CD4-positive, alpha-beta memory T cell (primary cell): Measurements from ENCODE around the gene ANKRD13D. TPM values are rescaled to one million over a fixed set of nuclear protein-coding genes. Genes with fewer than 3 reads are reported as not detected.

Source experiments
- CTCF ChIA-PET: fragments of 350-600 bp; sonication (Branson Sonifier 250); formaldehyde crosslinking; loops from one replicate; lab custom pipeline; 2021; ENCODE audit warnings: inconsistent platforms; ENCODE audit not compliant: partially characterized antibody; lab: Charles Lee
- POLR2A ChIA-PET: fragments of 350-600 bp; sonication (Branson Sonifier 250); formaldehyde crosslinking; loops from one replicate; lab custom pipeline; 2021; ENCODE audit not compliant: partially characterized antibody; lab: Charles Lee
- DNase-seq, 5 donors: peaks; one replicate each; pipeline versions ENCODE4 v3.0.0 to v3.0.0-alpha.2; 2020 to 2022; ENCODE audit warnings: mixed read lengths in 1 of 5
- H3K27ac ChIP-seq: one replicate; pipeline ENCODE4 v1.7.0; 2013; ENCODE audit warnings: low read depth, low read length
- H3K27me3 ChIP-seq: 2 replicates; pipeline ENCODE4 v1.7.0; 2013; ENCODE audit warnings: mild to moderate bottlenecking, low read length, moderate library complexity; ENCODE audit not compliant: insufficient read depth
- H3K36me3 ChIP-seq: 2 replicates; pipeline ENCODE4 v1.7.0; 2013; ENCODE audit warnings: mild to moderate bottlenecking, low read length, moderate library complexity; ENCODE audit not compliant: insufficient read depth
- H3K4me1 ChIP-seq: 2 replicates; pipeline ENCODE4 v1.7.0; 2013; ENCODE audit warnings: mild to moderate bottlenecking, low read length, moderate library complexity; ENCODE audit not compliant: insufficient read depth
- H3K4me3 ChIP-seq, 2 donors: one replicate each; pipeline ENCODE4 v1.7.0; 2013; ENCODE audit warnings: low read length in 2 of 2, mild to moderate bottlenecking in 1 of 2
- H3K9me3 ChIP-seq, 2 donors: one replicate each; pipeline ENCODE4 v1.7.0; 2013; ENCODE audit warnings: low read length in 2 of 2, control low read depth in 1 of 2; ENCODE audit not compliant: control insufficient read depth in 1 of 2
- H3K27ac Mint-ChIP-seq, 7 donors: one replicate each; pipeline ENCODE4 v1.8.0; 2020 to 2021; ENCODE audit warnings: mixed read lengths in 7 of 7, mild to moderate bottlenecking in 6 of 7, inconsistent platforms in 3 of 7, moderate library complexity in 3 of 7
- H3K27me3 Mint-ChIP-seq, 2 donors: one replicate each; pipeline ENCODE4 v1.8.0; 2020 to 2021; ENCODE audit warnings: mixed read lengths in 2 of 2
- H3K36me3 Mint-ChIP-seq, 2 donors: one replicate each; pipeline ENCODE4 v1.8.0; 2020 to 2021; ENCODE audit warnings: mixed read lengths in 2 of 2, inconsistent platforms in 1 of 2, mild to moderate bottlenecking in 1 of 2
- H3K4me1 Mint-ChIP-seq, 4 donors: one replicate each; pipeline ENCODE4 v1.8.0; 2020 to 2021; ENCODE audit warnings: mixed read lengths in 4 of 4, mild to moderate bottlenecking in 1 of 4
- H3K4me3 Mint-ChIP-seq, 8 donors: one replicate each; pipeline ENCODE4 v1.8.0; 2020 to 2021; ENCODE audit warnings: mixed read lengths in 8 of 8, mild to moderate bottlenecking in 7 of 8, moderate library complexity in 6 of 8, inconsistent platforms in 3 of 8
- H3K9me3 Mint-ChIP-seq, 8 donors: one replicate each; pipeline ENCODE4 v1.8.0; 2020 to 2021; ENCODE audit warnings: mixed read lengths in 8 of 8, mild to moderate bottlenecking in 5 of 8, inconsistent platforms in 3 of 8, moderate library complexity in 1 of 8
- intact Hi-C: fragments of 100-400 bp; cut with micrococcal nuclease; formaldehyde crosslinking; loops from one replicate; pipeline ENCODE4 v1.15.1; 2023
- polyA plus RNA-seq, 2 donors: library from polyadenylated mRNA; unstranded; fragments of 300-500 nt; fragmentation: Illumina TruSeq; gene quantifications; one replicate each; pipeline ENCODE4 v1.2.3, GENCODE V29; 2021
- total RNA-seq, 2 experiments: library from RNA; stranded (reverse); gene quantifications; one replicate each; pipeline ENCODE4 v1.2.3, GENCODE V29; 2021

The ANKRD13D gene
- total and polyA plus RNA-seq, 4 experiments from 2014 or later: 12.0 to 247 (median 138) TPM

DNA sequence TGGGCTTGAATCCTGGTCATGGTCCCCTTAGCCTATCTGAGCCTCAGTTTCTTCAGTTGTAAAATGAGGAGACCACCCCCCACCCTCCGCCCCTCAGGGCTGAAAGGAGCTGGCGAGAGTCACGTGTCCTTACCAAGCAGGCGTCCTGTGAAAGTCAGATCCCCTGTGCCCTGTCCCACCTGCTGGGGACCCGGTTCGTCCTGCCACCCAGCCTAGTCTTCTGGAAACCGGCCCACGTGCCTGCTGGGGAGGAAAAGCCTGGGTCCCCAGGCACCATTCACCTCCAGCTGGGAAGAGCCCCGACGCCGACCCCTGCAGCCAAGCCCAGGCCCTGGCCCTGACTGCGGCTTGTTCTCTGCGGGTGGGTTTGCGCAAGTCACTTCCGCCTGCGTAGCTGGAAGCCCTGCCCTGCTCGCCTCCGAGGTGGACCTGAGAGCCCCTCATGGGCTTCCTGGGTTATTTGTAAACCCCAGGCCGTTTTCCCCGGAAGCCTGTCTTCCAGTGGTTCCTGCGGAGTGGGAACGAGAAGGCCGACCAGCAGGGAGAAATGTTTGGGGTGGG lies 13.5 kb downstream of the ANKRD13D start:
- peaks cover 9 to 33% (median 17%) of the 10 kb centered on the region in 4 donors for H3K4me1 Mint-ChIP-seq
- peaks cover 24% of the 10 kb centered on the region for H3K4me1 ChIP-seq
- H3K27ac ChIP-seq: peak overlapping the region; percentile 68
- peaks cover 34% of the 10 kb centered on the region for H3K36me3 ChIP-seq
- intact Hi-C loops: loop anchor here (2.0 kb wide), 2 partner anchors 14 kb away; partner anchors contain the start of gene ANKRD13D
- H3K36me3 Mint-ChIP-seq: peaks cover 6 to 24% of the 10 kb centered on the region in 2 donors
- H3K4me3 Mint-ChIP-seq: peak overlapping the region in 7 of 8 donors; percentile 40 to 74 (median 62)
- H3K9me3 ChIP-seq: no peaks in the 10 kb centered on the region
- no peak for DNase-seq
- peaks cover 0 to 1% (median 0%) of the 10 kb centered on the region in 8 donors for H3K9me3 Mint-ChIP-seq
- peak overlapping the region in 6 of 7 donors; percentile 47 to 72 (median 64) for H3K27ac Mint-ChIP-seq
- H3K27me3 ChIP-seq: no peaks in the 10 kb centered on the region
- ChIA-PET CTCF (interaction anchor here (0.7 to 3.6 kb wide), 10 partner anchors 9 to 49 kb away, joined by 3 to 9 read pairs (median 5); partner anchors contain the start of gene ANKRD13D), POLR2A (interaction anchor here (0.6 to 14.6 kb wide), 18 partner anchors 9 to 686 kb away, joined by 3 to 196 read pairs (median 4); partner anchors contain the start of genes ANKRD13D, GRK2, POLD4 and PPP1CA)
- H3K4me3 ChIP-seq: peak overlapping the region in 1 of 2 donors; percentile 66
- no peaks in the 10 kb centered on the region for H3K27me3 Mint-ChIP-seq

DNA sequence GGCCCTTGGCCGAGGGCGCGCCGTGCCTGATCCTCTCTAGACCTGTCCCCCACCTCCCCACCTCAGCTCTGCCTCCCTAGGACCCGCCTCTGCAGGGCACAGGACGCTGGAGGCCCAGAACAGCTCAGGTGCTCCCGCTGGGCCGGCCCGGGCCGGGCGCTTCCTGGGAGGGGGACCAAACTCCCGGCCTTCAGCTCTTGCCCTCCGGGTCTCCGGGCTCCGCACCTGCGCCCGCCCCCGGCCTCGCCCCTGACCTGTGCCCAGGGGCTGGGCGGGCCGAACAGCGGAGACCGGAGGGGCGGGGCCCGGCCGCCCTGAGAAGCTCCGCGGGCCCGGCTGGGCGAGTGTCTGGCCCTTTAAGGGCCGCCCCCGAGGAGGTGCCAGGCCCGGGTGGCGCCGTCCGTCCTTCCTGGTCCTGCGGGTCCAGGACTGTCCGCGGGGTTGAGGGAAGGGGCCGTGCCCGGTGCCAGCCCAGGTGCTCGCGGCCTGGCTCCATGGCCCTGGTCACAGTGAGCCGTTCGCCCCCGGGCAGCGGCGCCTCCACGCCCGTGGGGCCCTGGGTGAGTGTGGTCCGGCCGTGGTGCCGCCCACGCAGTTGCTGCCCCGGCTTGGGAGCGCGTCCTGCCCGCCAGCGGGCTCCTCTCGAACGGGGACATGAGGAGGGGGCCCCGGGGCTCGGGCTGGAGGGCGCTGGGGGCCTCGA lies 14.2 kb downstream of the ANKRD13D start, which contains the start of gene SSH3:
Gene SSH3, plus strand, starts transcription at position 399 of the 703 bp plus-strand sequence. Its CDS starts 96 bp downstream, at position 495.
- H3K27ac ChIP-seq: peak within 1 kb of the TSS; percentile 68
- peak within 1 kb of the TSS; percentile 48 to 80 (median 70) for H3K4me3 Mint-ChIP-seq
- peak within 1 kb of the TSS in 6 of 7 donors; percentile 47 to 72 (median 64) for H3K27ac Mint-ChIP-seq
- CTCF ChIA-PET: interaction anchor here (0.7 to 3.6 kb wide), 11 partner anchors 9 to 48 kb away, joined by 3 to 9 read pairs (median 5); partner anchors contain the start of gene ANKRD13D
- H3K9me3 ChIP-seq: no peaks in the 10 kb centered on the region
- POLR2A ChIA-PET: interaction anchor here (0.8 to 14.6 kb wide), 18 partner anchors 8 to 687 kb away, joined by 3 to 196 read pairs (median 4); partner anchors contain the start of genes ANKRD13D, GRK2, POLD4 and RBM14
- H3K4me3 ChIP-seq: peak within 1 kb of the TSS in 1 of 2 donors; percentile 66
- H3K36me3 ChIP-seq: peaks cover 28% of the 10 kb centered on the region
- DNase-seq: peak in 3 of 5 donors; percentile 19 to 42 (median 28)
- peaks cover 20% of the 10 kb centered on the region for H3K4me1 ChIP-seq
- no peaks in the 10 kb centered on the region for H3K27me3 ChIP-seq
- peaks cover 5 to 19% of the 10 kb centered on the region in 2 donors for H3K36me3 Mint-ChIP-seq
- intact Hi-C loops: loop anchor here (2.0 kb wide), 2 partner anchors 14 kb away; partner anchors contain the start of gene ANKRD13D
- peaks cover 7 to 31% (median 14%) of the 10 kb centered on the region in 4 donors for H3K4me1 Mint-ChIP-seq
- no peaks in the 10 kb centered on the region for H3K9me3 Mint-ChIP-seq
- no peaks in the 10 kb centered on the region for H3K27me3 Mint-ChIP-seq

- H3K27ac ChIP-seq: peak overlapping the region; percentile 68
- ChIA-PET POLR2A (interaction anchor here (1.1 to 14.6 kb wide), 12 partner anchors 7 to 133 kb away, joined by 3 to 196 read pairs (median 22); partner anchors contain the start of genes ANKRD13D, GRK2 and POLD4), CTCF (interaction anchor here (0.6 to 3.6 kb wide), 12 partner anchors 10 to 47 kb away, joined by 3 to 9 read pairs (median 5); partner anchors contain the start of gene ANKRD13D)
- Mint-ChIP-seq H3K4me1 (peaks cover 3 to 26% (median 9%) of the 10 kb centered on the region in 4 donors), H3K9me3 (no peaks in the 10 kb centered on the region), H3K36me3 (peaks cover 0 to 13% of the 10 kb centered on the region in 2 donors), H3K27ac (no peak overlapping the region), H3K27me3 (no peaks in the 10 kb centered on the region), H3K4me3 (peak overlapping the region; percentile 48 to 80 (median 68))
- peak in 2 of 5 donors; percentile 27 to 31 for DNase-seq
- peaks cover 22% of the 10 kb centered on the region for H3K36me3 ChIP-seq
- no peaks in the 10 kb centered on the region for H3K27me3 ChIP-seq
- H3K4me1 ChIP-seq: peaks cover 18% of the 10 kb centered on the region
- peak overlapping the region in 1 of 2 donors; percentile 66 for H3K4me3 ChIP-seq
- H3K9me3 ChIP-seq: no peaks in the 10 kb centered on the region
- intact Hi-C loops: loop anchor here (2.0 kb wide), 2 partner anchors 13 to 15 kb away; partner anchors contain the start of gene ANKRD13D
Measured at GRCh38 chr11:67303835-67304411, 14.8 kb downstream of the ANKRD13D start.

- H3K4me1 ChIP-seq: peaks cover 18% of the 10 kb centered on the region
- H3K27ac ChIP-seq: peak overlapping the region; percentile 68
- H3K9me3 ChIP-seq: no peaks in the 10 kb centered on the region
- intact Hi-C loops: no loop called here
- Mint-ChIP-seq H3K4me3 (peak overlapping the region; percentile 15 to 80 (median 66)), H3K27me3 (no peaks in the 10 kb centered on the region), H3K36me3 (peaks cover 0 to 13% of the 10 kb centered on the region in 2 donors), H3K9me3 (no peaks in the 10 kb centered on the region), H3K4me1 (peaks cover 3 to 26% (median 9%) of the 10 kb centered on the region in 4 donors), H3K27ac (peak overlapping the region in 6 of 7 donors; percentile 52 to 81 (median 76))
- ChIA-PET CTCF (interaction anchor here (0.6 to 3.6 kb wide), 7 partner anchors 9 to 48 kb away, joined by 3 to 9 read pairs (median 7); partner anchors contain the start of gene POLD4), POLR2A (interaction anchor here (1.3 to 14.6 kb wide), 10 partner anchors 9 to 132 kb away, joined by 3 to 196 read pairs (median 23); partner anchors contain the start of genes ANKRD13D, GRK2 and POLD4)
- DNase-seq: no peak
- H3K27me3 ChIP-seq: no peaks in the 10 kb centered on the region
- peaks cover 15% of the 10 kb centered on the region for H3K36me3 ChIP-seq
- peak overlapping the region in 1 of 2 donors; percentile 66 for H3K4me3 ChIP-seq
Measured at GRCh38 chr11:67304511-67305113, 15.5 kb downstream of the ANKRD13D start.

- H3K9me3 ChIP-seq: no peaks in the 10 kb centered on the region
- no peak overlapping the region for H3K27ac ChIP-seq
- H3K9me3 Mint-ChIP-seq: no peaks in the 10 kb centered on the region
- ChIA-PET CTCF (no interaction called here), POLR2A (interaction anchor here (1.0 to 14.6 kb wide), 5 partner anchors 10 to 23 kb away, joined by 3 to 196 read pairs (median 3); partner anchors contain the start of gene ANKRD13D)
- H3K36me3 ChIP-seq: no peaks in the 10 kb centered on the region
- H3K27me3 Mint-ChIP-seq: no peaks in the 10 kb centered on the region
- H3K4me3 Mint-ChIP-seq: no peak overlapping the region
- no peaks in the 10 kb centered on the region for H3K27me3 ChIP-seq
- H3K27ac Mint-ChIP-seq: no peak overlapping the region
- H3K36me3 Mint-ChIP-seq: peaks cover 0 to 3% of the 10 kb centered on the region in 2 donors
- peaks cover 6 to 37% (median 21%) of the 10 kb centered on the region in 4 donors for H3K4me1 Mint-ChIP-seq
- no peak overlapping the region for H3K4me3 ChIP-seq
- DNase-seq: no peak
- intact Hi-C loops: no loop called here
- H3K4me1 ChIP-seq: peaks cover 29% of the 10 kb centered on the region
Measured at GRCh38 chr11:67306769-67307544, 17.9 kb downstream of the ANKRD13D start.
